Glutamatergic neuron (in vitro differentiated cells): ENCODE data around the gene LAMA3. TPM values are rescaled to one million over a fixed set of nuclear protein-coding genes. Genes with fewer than 3 reads are reported as not detected.

ENCODE experiments used
- DNase-seq: peaks from one replicate; pipeline ENCODE4 v3.0.0; 2022
- H3K27ac Mint-ChIP-seq: one replicate; pipeline ENCODE4 v1.8.0; 2020; ENCODE audit warnings: mild to moderate bottlenecking, mixed read lengths, inconsistent platforms; ENCODE audit not compliant: unreplicated experiment
- H3K27me3 Mint-ChIP-seq: one replicate; pipeline ENCODE4 v1.8.0; 2020; ENCODE audit warnings: mild to moderate bottlenecking, moderate library complexity, mixed read lengths, inconsistent platforms; ENCODE audit not compliant: unreplicated experiment
- H3K36me3 Mint-ChIP-seq: one replicate; pipeline ENCODE4 v1.8.0; 2020; ENCODE audit warnings: mild to moderate bottlenecking, mixed read lengths, inconsistent platforms; ENCODE audit not compliant: unreplicated experiment
- H3K4me1 Mint-ChIP-seq: one replicate; pipeline ENCODE4 v1.8.0; 2020; ENCODE audit warnings: mild to moderate bottlenecking, low read depth, mixed read lengths, inconsistent platforms; ENCODE audit not compliant: unreplicated experiment
- H3K4me3 Mint-ChIP-seq: one replicate; pipeline ENCODE4 v1.8.0; 2020; ENCODE audit warnings: mild to moderate bottlenecking, mixed read lengths, inconsistent platforms; ENCODE audit not compliant: unreplicated experiment
- H3K9me3 Mint-ChIP-seq: one replicate; pipeline ENCODE4 v1.8.0; 2020; ENCODE audit warnings: mild to moderate bottlenecking, moderate library complexity, mixed read lengths, inconsistent platforms; ENCODE audit not compliant: unreplicated experiment
- total RNA-seq: library from RNA; stranded (reverse); fragmentation: NEBNext Ultra II Directional; extraction: Animal tissue kit (Norgen Biotek cat#: 25700); gene quantifications from one replicate; pipeline ENCODE4 v1.2.1, GENCODE V29; 2021; ENCODE audit not compliant: unreplicated experiment
- TF ChIP-seq, protein P1 (sequence below): fragments of 200-600 bp; sonication (generic); IDR thresholded peaks from one replicate; pipeline ENCODE4 v1.5.0; 2021; ENCODE audit not compliant: partially characterized antibody, unreplicated experiment

Gene LAMA3
- total RNA-seq, 1 donor from 2014 or later, result 2.1 TPM

- DNase-seq, result no peak
- H3K4me1 Mint-ChIP-seq, result no peaks in the 10 kb centered on the region
- no peaks in the 10 kb centered on the region for H3K9me3 Mint-ChIP-seq
- H3K27me3 Mint-ChIP-seq, result no peaks in the 10 kb centered on the region
- H3K4me3 Mint-ChIP-seq, result no peak overlapping the region
- no peak overlapping the region for H3K27ac Mint-ChIP-seq
- H3K36me3 Mint-ChIP-seq, result no peaks in the 10 kb centered on the region
- TF ChIP-seq, protein P1, sequence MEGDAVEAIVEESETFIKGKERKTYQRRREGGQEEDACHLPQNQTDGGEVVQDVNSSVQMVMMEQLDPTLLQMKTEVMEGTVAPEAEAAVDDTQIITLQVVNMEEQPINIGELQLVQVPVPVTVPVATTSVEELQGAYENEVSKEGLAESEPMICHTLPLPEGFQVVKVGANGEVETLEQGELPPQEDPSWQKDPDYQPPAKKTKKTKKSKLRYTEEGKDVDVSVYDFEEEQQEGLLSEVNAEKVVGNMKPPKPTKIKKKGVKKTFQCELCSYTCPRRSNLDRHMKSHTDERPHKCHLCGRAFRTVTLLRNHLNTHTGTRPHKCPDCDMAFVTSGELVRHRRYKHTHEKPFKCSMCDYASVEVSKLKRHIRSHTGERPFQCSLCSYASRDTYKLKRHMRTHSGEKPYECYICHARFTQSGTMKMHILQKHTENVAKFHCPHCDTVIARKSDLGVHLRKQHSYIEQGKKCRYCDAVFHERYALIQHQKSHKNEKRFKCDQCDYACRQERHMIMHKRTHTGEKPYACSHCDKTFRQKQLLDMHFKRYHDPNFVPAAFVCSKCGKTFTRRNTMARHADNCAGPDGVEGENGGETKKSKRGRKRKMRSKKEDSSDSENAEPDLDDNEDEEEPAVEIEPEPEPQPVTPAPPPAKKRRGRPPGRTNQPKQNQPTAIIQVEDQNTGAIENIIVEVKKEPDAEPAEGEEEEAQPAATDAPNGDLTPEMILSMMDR, result no peak
Measured at GRCh38 chr18:23822590-23823385, 133.5 kb downstream of the LAMA3 start.

GRCh38 chr18:23824240-23824639, 135.0 kb downstream of the LAMA3 start:
- Mint-ChIP-seq H3K4me3 (no peak overlapping the region), H3K4me1 (no peaks in the 10 kb centered on the region), H3K27ac (no peak overlapping the region), H3K27me3 (no peaks in the 10 kb centered on the region), H3K36me3 (no peaks in the 10 kb centered on the region), H3K9me3 (no peaks in the 10 kb centered on the region)
- TF ChIP-seq, protein P1, result no peak
- no peak for DNase-seq

- no peaks in the 10 kb centered on the region for H3K36me3 Mint-ChIP-seq
Measured at GRCh38 chr18:23824669-23825068, 135.4 kb downstream of the LAMA3 start.

DNA sequence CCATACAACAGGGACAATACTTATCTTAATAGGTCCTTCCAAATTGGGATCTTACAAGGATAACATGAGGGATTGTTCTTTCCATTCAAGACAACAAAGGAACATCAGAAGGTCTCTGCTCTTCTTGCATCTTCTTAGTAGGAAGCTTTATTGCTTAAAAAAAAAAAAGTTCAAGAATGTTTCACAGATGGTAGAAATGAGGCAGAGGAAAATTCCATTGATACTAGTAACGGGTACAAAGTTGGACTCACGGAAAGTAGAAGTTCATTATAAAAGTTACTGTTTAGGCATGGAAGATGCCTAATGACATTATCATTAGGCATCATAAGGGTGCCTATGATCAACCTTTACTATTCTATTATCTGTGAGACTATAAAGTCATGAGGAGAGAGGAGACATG, 136.2 kb downstream of the LAMA3 start:
- Mint-ChIP-seq H3K36me3 (no peaks in the 10 kb centered on the region), H3K4me3 (no peak overlapping the region), H3K27me3 (no peaks in the 10 kb centered on the region), H3K9me3 (no peaks in the 10 kb centered on the region), H3K27ac (no peak overlapping the region), H3K4me1 (no peaks in the 10 kb centered on the region)
- no peak for DNase-seq
- TF ChIP-seq, protein P1, result no peak

More at GRCh38 chr18:23824669-23825068, 135.4 kb downstream of the LAMA3 start:
- Mint-ChIP-seq H3K9me3 (no peaks in the 10 kb centered on the region), H3K27ac (no peak overlapping the region), H3K4me3 (no peak overlapping the region), H3K4me1 (no peaks in the 10 kb centered on the region), H3K27me3 (no peaks in the 10 kb centered on the region)
- TF ChIP-seq, protein P1, result no peak
- no peak for DNase-seq

- H3K27me3 Mint-ChIP-seq, result no peaks in the 10 kb centered on the region
- H3K36me3 Mint-ChIP-seq, result no peaks in the 10 kb centered on the region
- H3K27ac Mint-ChIP-seq, result no peak overlapping the region
- TF ChIP-seq, protein P1, result no peak
- H3K4me1 Mint-ChIP-seq, result no peaks in the 10 kb centered on the region
- DNase-seq, result no peak
- no peaks in the 10 kb centered on the region for H3K9me3 Mint-ChIP-seq
- no peak overlapping the region for H3K4me3 Mint-ChIP-seq
Measured at GRCh38 chr18:23825978-23826405, 136.7 kb downstream of the LAMA3 start.
